Naive B cell (primary cell): Measurements from ENCODE around the gene CEP78. TPM values are rescaled to one million over a fixed set of nuclear protein-coding genes. Genes with fewer than 3 reads are reported as not detected.
"Not testable (repeated sequence)": the region's sequence is repeated elsewhere in the genome, so short reads cannot be mapped to it uniquely, and the experiment has no call there.

Source experiments
- ATAC-seq, 2 donors: fragments of 150-1000 bp; cut with Tn5 transposase; 2 replicates each; pipeline ENCODE4 v1.10.0; 2021; ENCODE audit warnings: low read depth in 2 of 2, mild to moderate bottlenecking in 2 of 2, moderate library complexity in 2 of 2
- DNase-seq: peaks from one replicate; pipeline ENCODE4 v3.0.0; 2022
- H3K27ac Mint-ChIP-seq, 6 donors: one replicate each; pipeline ENCODE4 v1.8.0; 2020 to 2022; ENCODE audit warnings: mild to moderate bottlenecking in 6 of 6, mixed read lengths in 6 of 6, moderate library complexity in 5 of 6, inconsistent platforms in 2 of 6
- H3K27me3 Mint-ChIP-seq, 3 donors: one replicate each; pipeline ENCODE4 v1.8.0; 2021 to 2022; ENCODE audit warnings: mixed read lengths in 3 of 3, mild to moderate bottlenecking in 1 of 3
- H3K36me3 Mint-ChIP-seq, 2 donors: one replicate each; pipeline ENCODE4 v1.8.0; 2020 to 2022; ENCODE audit warnings: mixed read lengths in 2 of 2, inconsistent platforms in 1 of 2, mild to moderate bottlenecking in 1 of 2
- H3K4me1 Mint-ChIP-seq, 3 donors: one replicate each; pipeline ENCODE4 v1.8.0; 2020 to 2022; ENCODE audit warnings: mixed read lengths in 3 of 3, inconsistent platforms in 1 of 3, mild to moderate bottlenecking in 1 of 3, moderate library complexity in 1 of 3
- H3K4me3 Mint-ChIP-seq, 8 donors: one replicate each; pipeline ENCODE4 v1.8.0; 2020 to 2022; ENCODE audit warnings: mild to moderate bottlenecking in 8 of 8, mixed read lengths in 8 of 8, moderate library complexity in 8 of 8, inconsistent platforms in 2 of 8
- H3K9me3 Mint-ChIP-seq, 7 donors: one replicate each; pipeline ENCODE4 v1.8.0; 2020 to 2022; ENCODE audit warnings: mixed read lengths in 7 of 7, mild to moderate bottlenecking in 5 of 7, inconsistent platforms in 2 of 7, moderate library complexity in 1 of 7
- polyA plus RNA-seq, 6 donors: library from polyadenylated mRNA; unstranded; fragments of 300-500 nt; fragmentation: Illumina TruSeq; gene quantifications; one replicate each; pipeline ENCODE4 v1.2.3, GENCODE V29; 2021; ENCODE audit warnings: low read depth in 6 of 6

Gene CEP78
- polyA plus RNA-seq, 6 donors from 2014 or later = 6.1 to 14.9 (median 13.1) TPM

- H3K9me3 Mint-ChIP-seq = peaks cover 0 to 12% (median 3%) of the 10 kb centered on the region in 7 donors
- H3K27me3 Mint-ChIP-seq = no peaks in the 10 kb centered on the region
- peaks cover 21 to 22% (median 22%) of the 10 kb centered on the region in 3 donors for H3K4me1 Mint-ChIP-seq
- H3K4me3 Mint-ChIP-seq = peak overlapping the region in 7 of 8 donors; percentile 9 to 74 (median 66)
- no peaks in the 10 kb centered on the region for H3K36me3 Mint-ChIP-seq
- peak overlapping the region in 4 of 6 donors; percentile 14 to 56 (median 42) for H3K27ac Mint-ChIP-seq
- ATAC-seq = peak; percentile 68 to 71
- peak; percentile 25 for DNase-seq
Measured at GRCh38 chr9:78210841-78211301, 25.0 kb upstream of the CEP78 start.

GRCh38 chr9:78212868-78213267 is 23.0 kb upstream of the CEP78 start:
- Mint-ChIP-seq H3K4me3 (no peak overlapping the region), H3K9me3 (no peaks in the 10 kb centered on the region), H3K27me3 (no peaks in the 10 kb centered on the region), H3K4me1 (peaks cover 21 to 22% (median 22%) of the 10 kb centered on the region in 3 donors), H3K36me3 (no peaks in the 10 kb centered on the region), H3K27ac (peak overlapping the region in 1 of 6 donors; percentile 24)
- DNase-seq (no peak), ATAC-seq (no peak)

- DNase-seq = no peak
- H3K27ac Mint-ChIP-seq = no peak overlapping the region
- H3K4me3 Mint-ChIP-seq = no peak overlapping the region
- no peaks in the 10 kb centered on the region for H3K9me3 Mint-ChIP-seq
- peak; percentile 55 to 65 for ATAC-seq
- H3K36me3 Mint-ChIP-seq = no peaks in the 10 kb centered on the region
- H3K27me3 Mint-ChIP-seq = no peaks in the 10 kb centered on the region
- peaks cover 21 to 22% (median 22%) of the 10 kb centered on the region in 3 donors for H3K4me1 Mint-ChIP-seq
Measured at GRCh38 chr9:78213712-78214111, 22.2 kb upstream of the CEP78 start.

- H3K27ac Mint-ChIP-seq = no peak overlapping the region
- H3K9me3 Mint-ChIP-seq = no peaks in the 10 kb centered on the region
- DNase-seq = no peak
- no peaks in the 10 kb centered on the region for H3K36me3 Mint-ChIP-seq
- no peak for ATAC-seq
- no peak overlapping the region for H3K4me3 Mint-ChIP-seq
- H3K4me1 Mint-ChIP-seq = peaks cover 21 to 22% (median 22%) of the 10 kb centered on the region in 3 donors
- H3K27me3 Mint-ChIP-seq = no peaks in the 10 kb centered on the region
Measured at GRCh38 chr9:78214492-78214891, 21.4 kb upstream of the CEP78 start.

GRCh38 chr9:78215706-78216105 is 20.2 kb upstream of the CEP78 start:
- no peaks in the 10 kb centered on the region for H3K9me3 Mint-ChIP-seq
- H3K27ac Mint-ChIP-seq = no peak overlapping the region
- no peaks in the 10 kb centered on the region for H3K36me3 Mint-ChIP-seq

GRCh38 chr9:78218890-78219289 is 17.0 kb upstream of the CEP78 start:
- H3K4me3 Mint-ChIP-seq = no peak overlapping the region
- no peaks in the 10 kb centered on the region for H3K36me3 Mint-ChIP-seq
- no peak for DNase-seq
- no peaks in the 10 kb centered on the region for H3K9me3 Mint-ChIP-seq
- H3K4me1 Mint-ChIP-seq = no peaks in the 10 kb centered on the region
- no peak overlapping the region for H3K27ac Mint-ChIP-seq
- peaks cover 0 to 13% (median 0%) of the 10 kb centered on the region in 3 donors for H3K27me3 Mint-ChIP-seq
- ATAC-seq = no peak

More at GRCh38 chr9:78215706-78216105, 20.2 kb upstream of the CEP78 start:
- DNase-seq = no peak
- no peak for ATAC-seq
- H3K4me1 Mint-ChIP-seq = peaks cover 12 to 14% (median 13%) of the 10 kb centered on the region in 3 donors
- H3K4me3 Mint-ChIP-seq = no peak overlapping the region
- no peaks in the 10 kb centered on the region for H3K27me3 Mint-ChIP-seq

- no peak overlapping the region for H3K27ac Mint-ChIP-seq
- no peak for ATAC-seq
Measured at GRCh38 chr9:78221425-78221824, 14.4 kb upstream of the CEP78 start.

GRCh38 chr9:78221841-78222240 is 14.0 kb upstream of the CEP78 start:
- not testable (repeated sequence) for DNase-seq, H3K27ac Mint-ChIP-seq, H3K4me1 Mint-ChIP-seq, H3K4me3 Mint-ChIP-seq, ATAC-seq, H3K9me3 Mint-ChIP-seq, H3K36me3 Mint-ChIP-seq
- H3K27me3 Mint-ChIP-seq = peaks cover 0 to 13% (median 3%) of the 10 kb centered on the region in 3 donors

More at GRCh38 chr9:78221425-78221824, 14.4 kb upstream of the CEP78 start:
- no peak for DNase-seq
- peaks cover 0 to 13% (median 3%) of the 10 kb centered on the region in 3 donors for H3K27me3 Mint-ChIP-seq
- H3K4me3 Mint-ChIP-seq = no peak overlapping the region
- no peaks in the 10 kb centered on the region for H3K9me3 Mint-ChIP-seq
- H3K4me1 Mint-ChIP-seq = no peaks in the 10 kb centered on the region
- H3K36me3 Mint-ChIP-seq = no peaks in the 10 kb centered on the region

- Mint-ChIP-seq H3K9me3 (no peaks in the 10 kb centered on the region), H3K27me3 (peaks cover 0 to 3% (median 0%) of the 10 kb centered on the region in 3 donors), H3K27ac (no peak overlapping the region), H3K4me3 (peak overlapping the region in 1 of 8 donors; percentile 7), H3K36me3 (no peaks in the 10 kb centered on the region), H3K4me1 (peaks cover 2 to 10% (median 6%) of the 10 kb centered on the region in 3 donors)
- no peak for ATAC-seq
- DNase-seq = no peak
Measured at GRCh38 chr9:78230761-78231160, 5.1 kb upstream of the CEP78 start.

- H3K4me1 Mint-ChIP-seq = peaks cover 7 to 22% (median 19%) of the 10 kb centered on the region in 3 donors
- not testable (repeated sequence) for H3K36me3 Mint-ChIP-seq, H3K9me3 Mint-ChIP-seq, H3K27ac Mint-ChIP-seq, DNase-seq, H3K27me3 Mint-ChIP-seq, ATAC-seq, H3K4me3 Mint-ChIP-seq
Measured at GRCh38 chr9:78232471-78232870, 3.4 kb upstream of the CEP78 start.

- H3K4me3 Mint-ChIP-seq = peak overlapping the region in 3 of 8 donors; percentile 95 to 99 (median 96)
- H3K9me3 Mint-ChIP-seq = no peaks in the 10 kb centered on the region
- H3K36me3 Mint-ChIP-seq = peaks cover 0 to 4% of the 10 kb centered on the region in 2 donors
- DNase-seq (no peak), ATAC-seq (no peak)
- H3K27ac Mint-ChIP-seq = peak overlapping the region in 1 of 6 donors; percentile 27
- peaks cover 15 to 36% (median 27%) of the 10 kb centered on the region in 3 donors for H3K4me1 Mint-ChIP-seq
- H3K27me3 Mint-ChIP-seq = no peaks in the 10 kb centered on the region
Measured at GRCh38 chr9:78234810-78235209, 1.1 kb upstream of the CEP78 start.

- peak overlapping the region in 3 of 8 donors; percentile 95 to 99 (median 96) for H3K4me3 Mint-ChIP-seq
- peaks cover 15 to 36% (median 27%) of the 10 kb centered on the region in 3 donors for H3K4me1 Mint-ChIP-seq
- H3K36me3 Mint-ChIP-seq = peaks cover 0 to 9% of the 10 kb centered on the region in 2 donors
- H3K27me3 Mint-ChIP-seq = no peaks in the 10 kb centered on the region
- no peaks in the 10 kb centered on the region for H3K9me3 Mint-ChIP-seq
- no peak for DNase-seq
- H3K27ac Mint-ChIP-seq = peak overlapping the region; percentile 92 to 99 (median 97)
- ATAC-seq = no peak
Measured at GRCh38 chr9:78235256-78235761, 566 bp upstream of the CEP78 start.

GRCh38 chr9:78236551-78236910 is 656 bp downstream of the CEP78 start:
- peaks cover 0 to 15% of the 10 kb centered on the region in 2 donors for H3K36me3 Mint-ChIP-seq
- DNase-seq (no peak), ATAC-seq (no peak)
- no peaks in the 10 kb centered on the region for H3K9me3 Mint-ChIP-seq
- H3K4me3 Mint-ChIP-seq = peak overlapping the region in 3 of 8 donors; percentile 95 to 99 (median 96)
- H3K27me3 Mint-ChIP-seq = no peaks in the 10 kb centered on the region
- peak overlapping the region; percentile 38 to 92 (median 70) for H3K27ac Mint-ChIP-seq
- H3K4me1 Mint-ChIP-seq = peaks cover 18 to 36% (median 27%) of the 10 kb centered on the region in 3 donors
